ENCODE data around the gene TXNIP. TPM values are rescaled to one million over a fixed set of nuclear protein-coding genes. Genes with fewer than 3 reads are reported as not detected.
A peak's percentile ranks its signal among the peaks of the same experiment; 100 is the strongest.

TXNIP gene
- total RNA-seq, 2 experiments from 2014 or later = 82.6 to 88.8 TPM

DNA sequence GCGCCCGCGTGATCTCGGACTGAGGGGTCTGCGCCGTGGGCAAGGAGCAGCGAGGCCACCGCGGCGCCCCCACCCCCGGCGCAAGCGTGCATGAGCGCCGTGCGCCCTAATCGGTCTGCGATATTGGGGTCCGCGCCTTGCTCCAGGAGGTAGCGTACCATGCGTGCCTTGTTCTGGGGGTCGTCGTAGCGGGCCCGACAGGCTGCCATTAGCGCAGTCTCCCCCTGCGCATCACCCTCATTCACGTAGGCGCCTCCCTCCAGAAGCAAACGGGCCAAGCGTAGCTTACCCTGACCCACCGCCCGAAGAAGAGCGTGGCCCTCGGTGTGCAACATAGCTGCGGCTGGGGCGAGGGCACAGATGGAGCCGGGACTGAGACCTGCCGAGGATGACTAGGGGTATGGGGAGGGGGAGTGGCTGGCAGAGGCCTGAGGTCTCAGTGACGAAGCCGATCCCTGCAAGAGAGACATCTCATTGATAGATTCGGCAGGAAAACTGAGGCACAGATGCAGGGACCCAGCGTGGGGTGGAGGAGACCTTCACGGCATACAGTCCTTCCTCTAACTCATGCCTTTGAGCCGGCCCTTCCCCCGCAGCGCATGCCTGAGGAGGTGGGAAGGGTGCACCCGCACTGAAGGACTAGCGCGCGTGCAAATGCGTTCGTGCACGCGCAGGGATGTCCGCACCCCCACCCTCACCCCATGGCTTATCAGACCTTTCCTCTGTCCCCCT, 34.8 kb downstream of the TXNIP start:
- Mint-ChIP-seq H3K4me3 (peak overlapping the region; percentile 91), H3K27ac (peak overlapping the region; percentile 84), H3K27me3 (no peaks in the 10 kb centered on the region), H3K4me1 (ENCODE audit: low read depth) (peaks cover 44% of the 10 kb centered on the region), H3K9me3 (no peaks in the 10 kb centered on the region), H3K36me3 (peaks cover 1% of the 10 kb centered on the region)
- ChIA-PET CTCF (interaction anchor here (1.0 to 6.1 kb wide), 3 partner anchors 17 to 46 kb away, joined by 4 to 62 read pairs (median 5); partner anchors contain the start of gene RBM8A), POLR2A (interaction anchor here (0.8 to 6.2 kb wide), 2 partner anchors 16 to 34 kb away, joined by 3 to 62 read pairs; partner anchors contain the start of gene RBM8A)
- DNase-seq = peak; percentile 76
- intact Hi-C loops (cut with micrococcal nuclease) = no loop called here

- Mint-ChIP-seq H3K4me1 (ENCODE audit: low read depth) (peaks cover 46% of the 10 kb centered on the region), H3K4me3 (peak overlapping the region; percentile 91), H3K27ac (peak overlapping the region; percentile 75), H3K9me3 (no peaks in the 10 kb centered on the region), H3K36me3 (peaks cover 1% of the 10 kb centered on the region), H3K27me3 (no peaks in the 10 kb centered on the region)
- POLR2A ChIA-PET = interaction anchor here (6.2 kb wide), 1 partner anchor 34 kb away, joined by 62 read pairs; the partner anchor contains the start of gene RBM8A
- no peak for DNase-seq
- CTCF ChIA-PET = interaction anchor here (6.1 kb wide), 1 partner anchor 17 kb away, joined by 62 read pairs; no protein-coding TSS in a partner anchor
- intact Hi-C loops (cut with micrococcal nuclease) = no loop called here
These were observed 35.3 kb downstream of the TXNIP start for GRCh38 chr1:145961109-145961424.

DNA sequence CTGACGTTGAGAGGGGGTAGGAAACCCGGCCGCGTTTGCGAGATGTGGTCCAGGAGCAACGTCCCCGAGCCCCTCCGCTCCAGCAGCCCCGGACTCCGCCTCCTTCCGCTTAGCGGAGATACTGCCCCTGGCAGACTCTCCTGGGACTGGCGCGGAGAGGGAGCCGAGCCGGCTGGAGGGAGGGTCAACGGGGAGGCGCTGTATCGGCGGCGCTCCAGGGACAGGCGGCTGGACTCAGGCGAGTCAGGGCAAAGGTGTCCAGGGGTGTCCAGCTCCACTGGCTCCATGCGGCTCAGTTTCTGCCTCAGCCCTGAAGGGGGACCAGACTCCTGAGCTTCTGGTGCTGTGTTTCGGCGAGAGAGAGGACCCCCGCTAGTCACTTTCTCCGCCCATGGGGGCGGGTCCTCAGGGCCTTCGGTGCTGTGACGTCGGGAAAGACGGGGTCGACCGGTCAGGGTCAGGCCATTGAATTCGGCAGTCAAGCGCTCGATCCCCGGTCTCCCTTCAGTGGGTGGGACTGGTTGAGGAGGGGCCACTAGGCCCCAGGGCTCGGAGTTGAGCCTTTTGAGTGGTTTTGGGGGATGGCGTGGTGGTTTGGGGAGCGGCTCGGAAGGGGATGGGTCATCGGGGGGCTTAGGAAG, 35.8 kb downstream of the TXNIP start:
- CTCF ChIA-PET = no interaction called here
- Mint-ChIP-seq H3K36me3 (peaks cover 1% of the 10 kb centered on the region), H3K4me1 (ENCODE audit: low read depth) (peaks cover 51% of the 10 kb centered on the region), H3K27me3 (no peaks in the 10 kb centered on the region), H3K4me3 (peak overlapping the region; percentile 91), H3K9me3 (no peaks in the 10 kb centered on the region), H3K27ac (peak overlapping the region; percentile 75)
- intact Hi-C loops (cut with micrococcal nuclease) = no loop called here
- POLR2A ChIA-PET = interaction anchor here (6.2 kb wide), 1 partner anchor 33 kb away, joined by 62 read pairs; the partner anchor contains the start of gene RBM8A
- DNase-seq = peak; percentile 66

DNA sequence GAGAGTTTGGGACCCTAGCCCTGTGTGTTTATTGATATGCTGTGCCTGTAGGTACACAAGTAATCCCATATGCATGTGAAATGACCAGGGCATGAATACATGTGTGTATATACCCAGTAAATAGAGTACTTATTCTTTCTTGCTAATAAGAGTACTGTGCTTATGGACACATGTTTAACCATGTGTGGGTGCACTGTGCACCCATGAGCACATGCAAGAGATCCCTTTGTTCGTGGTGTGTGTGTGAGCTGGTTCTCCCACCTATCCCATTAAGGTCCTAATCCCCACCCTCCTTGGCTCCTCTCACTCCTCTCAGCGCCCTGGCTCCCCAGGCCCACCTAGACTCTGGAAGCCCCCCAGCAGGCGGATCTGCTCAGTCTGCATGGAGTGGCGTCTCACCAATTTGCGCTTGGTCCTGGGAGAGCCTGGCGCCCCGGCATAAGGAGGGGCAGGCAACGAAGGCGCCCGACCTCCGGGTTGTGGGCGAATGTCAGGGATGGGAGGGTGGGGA, 36.4 kb downstream of the TXNIP start:
- Mint-ChIP-seq H3K36me3 (peaks cover 1% of the 10 kb centered on the region), H3K4me3 (peak overlapping the region; percentile 91), H3K27ac (no peak overlapping the region), H3K9me3 (no peaks in the 10 kb centered on the region), H3K4me1 (ENCODE audit: low read depth) (peaks cover 53% of the 10 kb centered on the region), H3K27me3 (no peaks in the 10 kb centered on the region)
- ChIA-PET POLR2A (interaction anchor here (0.8 to 6.2 kb wide), 2 partner anchors 33 to 132 kb away, joined by 4 to 62 read pairs; partner anchors contain the start of gene RBM8A), CTCF (no interaction called here)
- intact Hi-C loops (cut with micrococcal nuclease) = loop anchor here (2.0 to 5.0 kb wide), 2 partner anchors 101 to 133 kb away; partner anchors contain the start of gene PIAS3
- no peak for DNase-seq

- intact Hi-C loops (cut with micrococcal nuclease) = loop anchor here (2.0 to 5.0 kb wide), 2 partner anchors 101 to 132 kb away; partner anchors contain the start of gene PIAS3
- peaks cover 59% of the 10 kb centered on the region for H3K4me1 Mint-ChIP-seq (ENCODE audit: low read depth)
- DNase-seq = no peak
- no peaks in the 10 kb centered on the region for H3K27me3 Mint-ChIP-seq
- POLR2A ChIA-PET = interaction anchor here (0.8 to 3.6 kb wide), 4 partner anchors 32 to 132 kb away, joined by 4 to 46 read pairs (median 13); partner anchors contain the start of genes PEX11B and RBM8A
- H3K9me3 Mint-ChIP-seq = no peaks in the 10 kb centered on the region
- no peak overlapping the region for H3K27ac Mint-ChIP-seq
- CTCF ChIA-PET = interaction anchor here (2.1 to 3.1 kb wide), 3 partner anchors 32 to 114 kb away, joined by 7 to 29 read pairs (median 26); partner anchors contain the start of genes NUDT17, PEX11B and RBM8A
- H3K4me3 Mint-ChIP-seq = peak overlapping the region; percentile 9
- H3K36me3 Mint-ChIP-seq = peaks cover 1% of the 10 kb centered on the region
These were observed 37.0 kb downstream of the TXNIP start for GRCh38 chr1:145959333-145959732.

- peaks cover 62% of the 10 kb centered on the region for H3K4me1 Mint-ChIP-seq (ENCODE audit: low read depth)
- no peaks in the 10 kb centered on the region for H3K9me3 Mint-ChIP-seq
- intact Hi-C loops (cut with micrococcal nuclease) = loop anchor here (1.0 to 5.0 kb wide), 4 partner anchors 38 to 131 kb away; partner anchors contain the start of genes PEX11B, PIAS3 and TXNIP
- H3K4me3 Mint-ChIP-seq = no peak overlapping the region
- CTCF ChIA-PET = interaction anchor here (0.8 to 3.1 kb wide), 9 partner anchors 10 to 113 kb away, joined by 3 to 29 read pairs (median 7); partner anchors contain the start of genes NUDT17, PEX11B and RBM8A
- no peak for DNase-seq
- H3K27me3 Mint-ChIP-seq = no peaks in the 10 kb centered on the region
- peaks cover 1% of the 10 kb centered on the region for H3K36me3 Mint-ChIP-seq
- no peak overlapping the region for H3K27ac Mint-ChIP-seq
- POLR2A ChIA-PET = interaction anchor here (1.4 to 3.6 kb wide), 7 partner anchors 20 to 100 kb away, joined by 4 to 46 read pairs (median 14); partner anchors contain the start of genes PEX11B, PIAS3, RBM8A and TXNIP
These were observed 37.6 kb downstream of the TXNIP start for GRCh38 chr1:145958734-145959133.

GRCh38 chr1:145957443-145958319, 38.7 kb downstream of the TXNIP start, which contains the start of gene LIX1L:
Gene LIX1L, minus strand, starts transcription at chr1:145958017. Its CDS starts 90 bp downstream, at chr1:145957927.
- ChIA-PET POLR2A (interaction anchor here (0.9 to 3.6 kb wide), 9 partner anchors 21 to 99 kb away, joined by 3 to 46 read pairs (median 9); partner anchors contain the start of genes PEX11B, PIAS3, RBM8A and TXNIP), CTCF (interaction anchor here (0.7 to 3.1 kb wide), 13 partner anchors 11 to 112 kb away, joined by 3 to 29 read pairs (median 6); partner anchors contain the start of genes NUDT17, PEX11B, PIAS3 and RBM8A)
- Mint-ChIP-seq H3K27me3 (no peaks in the 10 kb centered on the region), H3K36me3 (peaks cover 7% of the 10 kb centered on the region), H3K4me1 (ENCODE audit: low read depth) (peaks cover 57% of the 10 kb centered on the region), H3K27ac (peak within 1 kb of the TSS; percentile 79), H3K9me3 (no peaks in the 10 kb centered on the region), H3K4me3 (peak within 1 kb of the TSS; percentile 87)
- intact Hi-C loops (cut with micrococcal nuclease) = loop anchor here (1.0 to 5.0 kb wide), 5 partner anchors 31 to 130 kb away; partner anchors contain the start of genes PEX11B, PIAS3, RBM8A and TXNIP
- DNase-seq = peak; percentile 97

- peaks cover 9% of the 10 kb centered on the region for H3K36me3 Mint-ChIP-seq
These were observed 39.5 kb downstream of the TXNIP start for GRCh38 chr1:145956781-145957442.

GRCh38 chr1:145956361-145956760, 40.0 kb downstream of the TXNIP start:
- CTCF ChIA-PET = interaction anchor here (1.1 to 3.1 kb wide), 2 partner anchors 25 to 111 kb away, joined by 3 to 29 read pairs; partner anchors contain the start of gene NUDT17
- POLR2A ChIA-PET = interaction anchor here (1.2 to 3.6 kb wide), 2 partner anchors 8 to 29 kb away, joined by 3 to 46 read pairs; partner anchors contain the start of genes ANKRD34A, POLR3GL and RBM8A
- peaks cover 60% of the 10 kb centered on the region for H3K4me1 Mint-ChIP-seq (ENCODE audit: low read depth)
- peaks cover 14% of the 10 kb centered on the region for H3K36me3 Mint-ChIP-seq
- no peaks in the 10 kb centered on the region for H3K9me3 Mint-ChIP-seq
- H3K4me3 Mint-ChIP-seq = peak overlapping the region; percentile 87
- intact Hi-C loops (cut with micrococcal nuclease) = loop anchor here (2.0 to 5.0 kb wide), 2 partner anchors 30 to 129 kb away; partner anchors contain the start of gene RBM8A
- H3K27me3 Mint-ChIP-seq = no peaks in the 10 kb centered on the region
- no peak for DNase-seq
- peak overlapping the region; percentile 79 for H3K27ac Mint-ChIP-seq

More at GRCh38 chr1:145956781-145957442, 39.5 kb downstream of the TXNIP start:
- Mint-ChIP-seq H3K27ac (peak overlapping the region; percentile 79), H3K9me3 (no peaks in the 10 kb centered on the region), H3K27me3 (no peaks in the 10 kb centered on the region), H3K4me1 (ENCODE audit: low read depth) (peaks cover 56% of the 10 kb centered on the region), H3K4me3 (peak overlapping the region; percentile 87)
- POLR2A ChIA-PET = interaction anchor here (1.2 to 3.6 kb wide), 4 partner anchors 7 to 98 kb away, joined by 3 to 46 read pairs (median 16); partner anchors contain the start of genes ANKRD34A, PEX11B, PIAS3 and POLR3GL
- DNase-seq = no peak
- CTCF ChIA-PET = interaction anchor here (1.1 to 3.1 kb wide), 5 partner anchors 22 to 111 kb away, joined by 3 to 29 read pairs (median 11); partner anchors contain the start of genes NUDT17, PEX11B and RBM8A
- intact Hi-C loops (cut with micrococcal nuclease) = loop anchor here (2.0 to 5.0 kb wide), 2 partner anchors 30 to 130 kb away; partner anchors contain the start of gene RBM8A

DNA sequence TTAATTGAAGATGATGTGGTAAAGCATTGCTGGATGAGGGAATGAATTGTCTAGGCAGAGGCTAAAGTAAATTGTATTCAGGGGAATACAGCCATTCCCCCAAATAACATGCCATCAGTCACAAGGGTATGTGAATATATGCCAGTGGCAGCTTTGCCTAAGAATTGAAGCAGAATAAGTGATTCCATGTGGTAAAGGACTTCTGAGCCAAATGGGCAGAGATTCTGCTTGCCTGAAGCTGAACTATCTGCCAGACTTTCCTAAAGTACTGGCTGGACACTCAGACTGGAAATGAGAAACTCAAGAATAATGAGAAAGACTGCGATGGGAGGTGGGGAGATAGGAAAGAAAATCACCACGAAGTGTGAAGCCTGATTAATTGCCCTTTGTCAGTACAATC, 40.9 kb downstream of the TXNIP start:
- peaks cover 14% of the 10 kb centered on the region for H3K36me3 Mint-ChIP-seq
- ChIA-PET POLR2A (interaction anchor here (1.2 kb wide), 1 partner anchor 9 kb away, joined by 3 read pairs; the partner anchor contains the start of genes ANKRD34A and POLR3GL), CTCF (interaction anchor here (1.2 to 1.8 kb wide), 3 partner anchors 46 to 110 kb away, joined by 3 to 7 read pairs (median 3); partner anchors contain the start of genes ITGA10 and NUDT17)
- H3K4me1 Mint-ChIP-seq (ENCODE audit: low read depth) = peaks cover 62% of the 10 kb centered on the region
- H3K4me3 Mint-ChIP-seq = no peak overlapping the region
- no peak for DNase-seq
- H3K9me3 Mint-ChIP-seq = no peaks in the 10 kb centered on the region
- no peaks in the 10 kb centered on the region for H3K27me3 Mint-ChIP-seq
- H3K27ac Mint-ChIP-seq = no peak overlapping the region
- intact Hi-C loops (cut with micrococcal nuclease) = loop anchor here (5.0 kb wide), 1 partner anchor 128 kb away; no protein-coding TSS in a partner anchor
